Neuron (in vitro differentiated cells): ENCODE data around the gene BLNK.

Experiments used
- H2AFZ ChIP-seq: one replicate; pipeline ENCODE4 v1.6.1; 2013; ENCODE audit warnings: low read depth, mild to moderate bottlenecking, inconsistent platforms, low read length, moderate library complexity
- H3K27me3 ChIP-seq: one replicate; pipeline ENCODE4 v1.6.1; 2013; ENCODE audit warnings: low read length; ENCODE audit not compliant: insufficient read depth
- H3K36me3 ChIP-seq: one replicate; pipeline ENCODE4 v1.6.1; 2013; ENCODE audit warnings: low read length; ENCODE audit not compliant: insufficient read depth
- H3K4me1 ChIP-seq: one replicate; pipeline ENCODE4 v1.6.1; 2013; ENCODE audit warnings: low read length; ENCODE audit not compliant: insufficient read depth
- H3K4me3 ChIP-seq: 2 replicates; pipeline ENCODE4 v1.5.1; 2013; ENCODE audit warnings: mild to moderate bottlenecking, low read length, moderate library complexity
- H3K9me3 ChIP-seq: one replicate; pipeline ENCODE4 v1.6.1; 2013; ENCODE audit warnings: low read length

BLNK gene

DNA sequence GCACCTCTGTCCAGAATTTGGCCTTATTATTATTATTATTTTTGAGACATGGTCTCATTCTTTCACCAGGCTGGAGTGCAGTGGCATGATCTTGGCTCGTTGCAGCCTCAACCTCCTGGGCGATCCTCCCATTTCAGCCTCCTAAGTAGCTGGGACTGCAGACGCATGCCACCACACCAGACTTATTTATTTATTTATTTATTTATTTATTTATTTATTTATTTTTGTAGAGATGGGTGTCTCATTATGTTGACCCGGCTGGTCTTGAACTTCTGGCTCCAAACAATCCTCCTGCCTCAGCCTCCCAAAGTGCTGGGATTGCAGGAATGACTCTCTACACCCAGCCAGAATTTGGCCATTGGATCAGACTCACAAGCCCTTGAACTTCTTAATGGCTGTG is 6.4 kb downstream of the BLNK start:
- Histone ChIP-seq H3K27me3 (peaks cover 2% of the 10 kb centered on the region), H3K36me3 (no peaks in the 10 kb centered on the region), H3K4me3 (no peak overlapping the region), H3K9me3 (no peaks in the 10 kb centered on the region), H3K4me1 (peaks cover 2% of the 10 kb centered on the region), H2AFZ (no peak overlapping the region)

DNA sequence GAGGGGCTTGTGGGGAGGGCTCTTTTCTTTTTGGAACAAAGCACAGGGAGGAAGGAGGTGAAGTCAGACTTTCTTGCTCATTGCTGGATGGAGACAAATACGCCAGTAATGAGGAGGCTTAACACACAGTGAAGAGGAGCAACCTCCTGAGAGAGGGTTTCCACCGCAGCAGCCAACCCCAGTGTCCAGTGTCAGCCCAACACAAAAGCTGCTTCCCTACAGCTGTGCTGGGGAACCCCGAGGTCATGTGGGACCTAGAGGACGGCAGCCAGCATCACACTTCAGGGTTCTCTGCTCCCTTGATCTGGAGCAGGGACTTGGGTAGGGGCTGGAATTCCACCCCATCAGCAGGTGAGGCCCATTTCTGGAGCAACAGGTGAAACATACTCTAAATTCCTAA is 7.7 kb downstream of the BLNK start:
- no peaks in the 10 kb centered on the region for H3K27me3 ChIP-seq
- H3K4me3 ChIP-seq, result no peak overlapping the region
- H3K9me3 ChIP-seq, result no peaks in the 10 kb centered on the region
- peaks cover 3% of the 10 kb centered on the region for H3K4me1 ChIP-seq
- no peaks in the 10 kb centered on the region for H3K36me3 ChIP-seq
- H2AFZ ChIP-seq, result no peak overlapping the region

DNA sequence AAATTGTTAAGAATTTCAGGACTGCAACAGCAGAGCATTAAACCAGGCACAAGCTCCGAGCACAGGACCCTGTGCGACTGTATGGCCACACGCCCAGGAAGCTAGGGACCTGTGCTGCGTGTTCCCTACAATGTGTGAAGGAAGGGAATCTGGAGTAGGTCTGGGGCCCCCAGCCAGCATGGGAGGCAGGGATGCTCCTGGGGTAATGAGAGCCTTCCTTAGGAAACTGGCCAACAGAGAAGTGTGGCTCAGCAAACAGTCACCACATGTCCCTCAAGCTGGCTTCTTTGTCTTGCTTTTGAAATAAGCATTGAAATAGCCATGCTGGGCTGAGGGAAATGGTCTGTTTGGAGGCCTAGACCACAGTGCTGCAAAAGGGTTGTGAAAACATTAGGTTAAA is 8.2 kb downstream of the BLNK start:
- Histone ChIP-seq H3K4me1 (peaks cover 3% of the 10 kb centered on the region), H2AFZ (no peak overlapping the region), H3K4me3 (no peak overlapping the region), H3K36me3 (no peaks in the 10 kb centered on the region), H3K27me3 (no peaks in the 10 kb centered on the region), H3K9me3 (no peaks in the 10 kb centered on the region)

DNA sequence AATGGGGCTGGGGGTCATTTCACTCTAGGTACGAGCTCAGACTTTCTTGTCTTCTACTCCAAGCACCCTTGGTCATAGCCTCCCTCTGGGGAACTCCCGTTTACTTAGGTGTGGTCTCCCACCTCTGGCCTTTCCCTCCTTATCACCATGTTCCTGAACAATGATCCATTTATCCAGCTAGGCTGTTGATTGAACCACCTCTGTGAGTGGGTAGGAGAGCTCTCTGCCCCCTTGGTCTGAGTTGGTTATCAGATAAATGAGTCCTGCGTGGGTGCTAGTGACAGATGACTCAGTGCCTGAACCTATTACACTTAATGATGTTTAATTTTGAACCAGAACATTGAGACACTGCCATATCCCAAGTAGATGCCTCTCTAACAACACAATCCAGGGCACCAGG is 9.4 kb downstream of the BLNK start:
- H3K4me1 ChIP-seq, result peaks cover 3% of the 10 kb centered on the region

DNA sequence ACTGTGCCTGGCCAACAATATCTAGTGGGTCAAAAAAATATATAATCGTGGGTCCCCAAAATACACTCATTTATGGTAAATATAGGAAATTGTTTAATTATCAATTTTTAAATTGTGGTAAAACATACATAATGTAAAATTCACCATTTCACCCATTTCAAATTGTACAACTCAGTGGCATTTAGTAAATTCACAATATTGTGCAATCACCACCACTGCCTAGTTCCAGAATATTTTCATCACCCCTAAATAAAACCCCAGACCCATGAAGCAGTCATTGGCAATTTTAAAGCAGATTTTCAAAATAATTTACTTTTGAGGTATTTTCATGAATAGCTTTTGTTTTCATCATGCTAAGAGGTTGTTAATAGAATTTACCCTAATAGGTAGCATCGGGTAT is 10.2 kb downstream of the BLNK start:
- no peak overlapping the region for H3K4me3 ChIP-seq
- H2AFZ ChIP-seq, result no peak overlapping the region
- no peaks in the 10 kb centered on the region for H3K27me3 ChIP-seq
- H3K4me1 ChIP-seq, result peaks cover 3% of the 10 kb centered on the region
- H3K9me3 ChIP-seq, result no peaks in the 10 kb centered on the region
- no peaks in the 10 kb centered on the region for H3K36me3 ChIP-seq

More for the DNA sequence above, 9.4 kb downstream of the BLNK start:
- no peaks in the 10 kb centered on the region for H3K9me3 ChIP-seq
- no peak overlapping the region for H2AFZ ChIP-seq
- H3K27me3 ChIP-seq, result no peaks in the 10 kb centered on the region
- H3K4me3 ChIP-seq, result no peak overlapping the region
- no peaks in the 10 kb centered on the region for H3K36me3 ChIP-seq

DNA sequence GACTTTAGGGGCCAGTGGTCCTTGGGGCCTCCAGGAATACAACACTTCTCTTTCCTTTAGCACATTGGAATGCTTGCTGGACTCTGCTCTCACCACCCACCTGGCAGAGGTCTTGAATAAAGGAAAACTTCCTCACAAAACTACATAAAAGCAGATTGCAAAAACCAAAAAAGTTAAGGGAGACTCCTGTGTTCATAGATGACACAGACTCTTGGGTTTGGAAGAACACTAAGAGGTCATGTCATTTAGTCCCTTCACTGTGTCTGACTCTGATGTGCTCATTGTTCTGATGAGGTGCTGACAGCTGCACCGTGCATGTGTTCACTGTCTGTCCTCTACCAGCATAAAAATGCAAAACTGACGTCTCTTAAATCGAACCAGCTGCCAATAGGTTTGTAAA is 11.4 kb downstream of the BLNK start:
- Histone ChIP-seq H2AFZ (no peak overlapping the region), H3K9me3 (no peaks in the 10 kb centered on the region), H3K27me3 (no peaks in the 10 kb centered on the region), H3K36me3 (no peaks in the 10 kb centered on the region), H3K4me1 (peaks cover 3% of the 10 kb centered on the region), H3K4me3 (no peak overlapping the region)

DNA sequence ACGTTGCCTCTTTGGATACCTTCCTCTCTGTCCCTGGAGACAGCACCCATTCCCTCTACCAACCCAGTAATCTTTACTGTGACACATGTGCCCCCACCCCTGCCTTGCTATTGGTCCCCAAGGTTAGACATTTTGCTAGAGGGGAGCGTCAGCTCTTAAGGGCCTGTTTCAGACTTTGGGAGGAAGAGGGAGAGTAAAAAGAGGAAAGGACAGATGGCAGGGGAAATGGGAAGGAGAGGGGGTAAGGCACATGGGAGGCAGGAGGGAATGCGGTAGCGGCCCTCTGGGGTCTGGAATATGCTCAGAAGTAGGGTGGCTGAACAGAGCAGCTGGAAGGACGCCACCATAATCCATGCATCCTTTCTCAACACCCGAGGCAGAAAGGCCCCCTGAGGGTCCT is 12.2 kb downstream of the BLNK start:
- peaks cover 3% of the 10 kb centered on the region for H3K4me1 ChIP-seq
- H3K4me3 ChIP-seq, result no peak overlapping the region
- H3K9me3 ChIP-seq, result no peaks in the 10 kb centered on the region
- H3K27me3 ChIP-seq, result no peaks in the 10 kb centered on the region
- no peaks in the 10 kb centered on the region for H3K36me3 ChIP-seq
- H2AFZ ChIP-seq, result no peak overlapping the region

DNA sequence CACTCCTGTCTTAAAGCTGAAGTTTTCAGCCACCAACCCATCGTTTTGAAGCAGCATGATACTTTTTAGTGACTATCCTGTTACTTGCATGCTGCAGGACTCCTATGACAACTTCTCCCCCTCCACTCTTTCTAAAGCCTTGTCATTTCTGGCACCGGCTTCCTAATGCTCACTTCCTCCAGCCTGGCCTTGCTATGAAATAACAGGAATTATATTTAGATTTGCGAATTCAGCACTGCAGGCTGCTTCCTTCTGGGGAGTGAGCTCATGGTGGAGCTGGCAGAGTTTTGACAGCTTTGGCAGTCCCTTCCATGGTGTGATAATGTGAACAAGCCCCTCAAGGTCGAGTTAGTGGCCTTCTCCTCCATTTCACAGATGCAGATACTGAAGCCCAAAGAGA is 13.4 kb downstream of the BLNK start:
- H2AFZ ChIP-seq, result no peak overlapping the region

DNA sequence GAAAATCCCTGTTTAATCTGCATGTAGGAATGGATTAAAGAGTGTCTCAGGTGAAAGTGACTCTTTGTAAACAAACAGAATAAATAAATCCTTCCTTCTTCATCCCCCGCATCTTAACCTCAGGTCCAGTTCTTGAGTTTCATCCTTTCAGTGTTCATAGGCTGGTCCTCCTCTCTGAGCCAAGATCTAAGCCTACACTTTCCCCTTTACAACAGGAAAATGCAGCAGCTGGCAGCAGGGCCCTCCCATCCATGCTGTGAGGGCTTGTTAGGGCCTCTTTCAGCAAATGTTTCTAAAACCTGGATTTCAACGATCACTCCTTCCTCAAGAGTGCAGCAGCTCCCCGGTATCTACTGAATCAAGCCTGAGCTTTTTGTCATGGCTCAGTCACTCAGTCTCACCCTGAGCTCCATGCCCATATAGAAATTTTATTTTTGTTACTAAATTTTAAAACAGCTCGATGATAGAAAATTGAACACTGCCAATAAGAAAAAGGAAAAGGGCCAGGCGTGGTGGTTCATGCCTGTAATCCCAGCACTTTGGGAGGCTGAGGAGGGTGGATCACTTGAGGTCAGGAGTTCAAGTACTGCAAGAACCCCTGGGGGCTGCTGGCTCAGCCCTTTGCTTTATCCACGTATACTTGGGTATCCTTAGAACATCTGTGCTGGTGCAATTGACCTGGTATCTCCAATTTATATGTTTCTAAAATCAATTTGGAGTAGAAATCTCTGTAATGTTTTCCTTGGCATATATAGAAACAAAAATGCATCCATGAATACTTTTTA is 15.6 kb downstream of the BLNK start:
- no peak overlapping the region for H2AFZ ChIP-seq
- H3K36me3 ChIP-seq, result no peaks in the 10 kb centered on the region
- H3K4me3 ChIP-seq, result no peak overlapping the region
- H3K9me3 ChIP-seq, result no peaks in the 10 kb centered on the region
- peaks cover 3% of the 10 kb centered on the region for H3K4me1 ChIP-seq
- peaks cover 2% of the 10 kb centered on the region for H3K27me3 ChIP-seq

More for the DNA sequence above, 13.4 kb downstream of the BLNK start:
- Histone ChIP-seq H3K27me3 (no peaks in the 10 kb centered on the region), H3K4me3 (no peak overlapping the region), H3K36me3 (no peaks in the 10 kb centered on the region), H3K9me3 (no peaks in the 10 kb centered on the region), H3K4me1 (peaks cover 3% of the 10 kb centered on the region)

DNA sequence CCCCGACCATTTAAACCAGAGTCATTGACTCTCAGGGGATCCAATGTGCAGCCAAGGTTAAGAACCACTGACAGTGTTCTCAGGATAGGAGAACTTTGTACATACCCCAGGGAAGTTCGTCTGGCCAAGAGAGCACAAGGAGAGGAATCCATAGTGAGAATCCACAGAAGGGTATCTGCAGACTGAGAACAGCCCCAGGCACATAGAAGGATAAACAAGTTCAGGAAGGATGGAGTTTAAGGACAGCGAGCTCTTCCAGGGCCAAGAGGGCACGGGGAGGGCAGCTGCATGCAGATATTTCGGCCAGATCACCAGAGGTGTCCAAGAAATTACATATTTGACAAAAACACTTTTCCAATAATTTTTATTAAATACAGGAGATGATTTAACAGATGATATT is 16.4 kb downstream of the BLNK start:
- H3K36me3 ChIP-seq, result no peaks in the 10 kb centered on the region

DNA sequence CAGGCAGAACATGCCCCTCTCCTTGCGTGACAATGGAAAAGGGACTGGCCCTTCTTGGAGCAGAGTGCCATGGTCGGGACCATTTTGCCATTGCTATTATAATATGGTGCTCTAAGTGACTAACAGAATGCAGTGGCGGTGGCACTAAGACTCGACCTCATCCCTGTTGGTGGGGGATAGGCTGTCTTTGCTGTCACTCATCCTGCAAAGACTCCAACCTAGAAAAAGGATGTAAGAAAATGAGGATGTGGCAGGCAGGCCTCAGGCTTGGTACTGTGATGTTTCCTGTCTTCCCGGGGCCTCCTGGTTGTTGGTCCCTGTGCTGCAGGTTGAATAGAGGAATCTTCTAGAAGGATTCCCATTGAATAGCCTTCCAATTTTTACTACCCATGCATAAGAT is 18.6 kb downstream of the BLNK start:
- H2AFZ ChIP-seq, result no peak overlapping the region
- no peak overlapping the region for H3K4me3 ChIP-seq
- no peaks in the 10 kb centered on the region for H3K36me3 ChIP-seq
- H3K4me1 ChIP-seq, result no peaks in the 10 kb centered on the region
- no peaks in the 10 kb centered on the region for H3K9me3 ChIP-seq
- peaks cover 2% of the 10 kb centered on the region for H3K27me3 ChIP-seq

More for the DNA sequence above, 16.4 kb downstream of the BLNK start:
- no peak overlapping the region for H3K4me3 ChIP-seq
- H3K9me3 ChIP-seq, result no peaks in the 10 kb centered on the region
- H3K27me3 ChIP-seq, result peaks cover 2% of the 10 kb centered on the region
- peaks cover 1% of the 10 kb centered on the region for H3K4me1 ChIP-seq
- H2AFZ ChIP-seq, result no peak overlapping the region

DNA sequence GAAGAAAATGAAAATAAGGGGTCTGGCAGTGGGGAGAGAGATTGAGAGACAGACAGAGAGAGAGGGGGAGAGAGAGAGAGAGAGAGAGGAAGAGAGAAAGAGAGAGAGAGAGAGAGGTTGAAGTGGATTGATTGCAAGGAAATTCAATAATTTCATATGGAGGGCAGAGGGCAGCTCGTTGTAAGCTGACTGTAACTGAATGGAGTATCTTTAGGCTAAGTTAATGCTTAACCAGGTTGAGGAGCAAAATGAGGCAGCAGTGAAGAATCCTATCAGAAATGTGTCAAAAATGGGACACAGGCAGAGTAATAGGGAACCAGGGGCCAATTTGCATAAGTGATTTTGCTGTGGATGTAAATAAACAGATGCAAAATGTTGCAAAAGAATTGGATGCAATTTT is 21.0 kb downstream of the BLNK start:
- Histone ChIP-seq H3K36me3 (no peaks in the 10 kb centered on the region), H3K4me1 (no peaks in the 10 kb centered on the region), H2AFZ (no peak overlapping the region), H3K27me3 (peaks cover 2% of the 10 kb centered on the region), H3K9me3 (no peaks in the 10 kb centered on the region), H3K4me3 (no peak overlapping the region)

DNA sequence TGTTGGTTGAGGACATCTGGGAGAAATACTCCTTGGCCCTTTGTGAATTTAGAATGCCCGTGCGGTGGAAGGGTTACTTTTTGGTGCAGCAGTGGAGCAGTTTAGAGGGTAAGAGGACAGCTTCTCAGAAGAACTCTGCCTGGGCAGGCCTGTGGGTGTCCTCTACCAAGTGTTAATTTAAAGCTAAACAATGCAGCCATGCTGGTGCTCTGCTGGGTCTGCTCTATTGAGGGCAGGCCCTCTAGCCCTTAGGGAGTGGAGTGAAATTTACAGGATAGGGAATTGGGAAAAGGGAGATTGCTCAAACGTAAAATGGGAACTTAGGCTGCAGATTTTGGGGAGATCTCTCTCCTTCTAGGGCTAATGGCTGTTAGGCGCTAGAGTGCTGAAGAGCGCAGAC is 22.1 kb downstream of the BLNK start:
- H3K9me3 ChIP-seq, result no peaks in the 10 kb centered on the region
- no peak overlapping the region for H3K4me3 ChIP-seq
- H3K4me1 ChIP-seq, result no peaks in the 10 kb centered on the region
- H2AFZ ChIP-seq, result no peak overlapping the region
- no peaks in the 10 kb centered on the region for H3K36me3 ChIP-seq
- peaks cover 6% of the 10 kb centered on the region for H3K27me3 ChIP-seq

DNA sequence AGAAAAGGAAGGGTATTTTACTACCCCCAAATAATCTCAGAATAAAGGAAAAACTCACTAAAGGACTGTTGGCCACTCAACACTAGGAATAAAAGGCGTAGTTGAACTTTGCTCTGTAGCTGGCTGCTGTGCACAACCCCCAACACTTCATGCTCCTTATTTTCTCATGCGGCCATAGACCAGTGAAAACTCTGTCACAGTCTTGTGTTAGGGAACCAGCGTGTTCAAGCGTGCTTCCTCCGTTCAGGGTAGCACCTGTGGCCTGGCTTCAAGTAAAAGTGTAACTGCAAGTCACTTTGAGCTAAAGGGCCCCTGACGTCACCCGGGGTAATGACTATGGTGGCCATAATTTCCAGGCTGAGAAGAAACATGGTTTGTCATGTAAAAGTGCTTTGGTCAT is 27.0 kb downstream of the BLNK start:
- H3K27me3 ChIP-seq, result peaks cover 6% of the 10 kb centered on the region
- no peak overlapping the region for H3K4me3 ChIP-seq
- no peaks in the 10 kb centered on the region for H3K4me1 ChIP-seq
- H3K9me3 ChIP-seq, result no peaks in the 10 kb centered on the region
- H2AFZ ChIP-seq, result no peak overlapping the region
- H3K36me3 ChIP-seq, result no peaks in the 10 kb centered on the region
